Fibroblast of the aortic adventitia (primary cell): ENCODE measurements around the gene MEMO1. TPM values are rescaled to one million over a fixed set of nuclear protein-coding genes. Genes with fewer than 3 reads are reported as not detected.
"Not testable (repeated sequence)": the region's sequence is repeated elsewhere in the genome, so short reads cannot be mapped to it uniquely, and the experiment has no call there.

Experiments
- DNase-seq: peaks from one replicate; pipeline ENCODE4 v3.0.0-alpha.2; 2010; ENCODE audit warnings: low read depth
- H3K4me3 ChIP-seq: 2 replicates; pipeline ENCODE4 v1.5.1; 2011; ENCODE audit warnings: low read depth, mild to moderate bottlenecking, control low read depth, low read length, moderate library complexity
- total RNA-seq: library from RNA; depleted of rRNA; stranded (reverse); fragments of >200 nt; gene quantifications from 2 replicates; pipeline ENCODE4 v1.2.3, GENCODE V29; 2012; ENCODE audit warnings: low replicate concordance
- TF ChIP-seq, protein P1 (sequence below): IDR thresholded peaks from 2 replicates; pipeline ENCODE4 v1.5.1; 2011; ENCODE audit warnings: mild to moderate bottlenecking, low read length, control low read depth, inconsistent platforms; ENCODE audit not compliant: insufficient read depth

Gene MEMO1
- total RNA-seq, 1 donor, result 41.2 TPM

DNA sequence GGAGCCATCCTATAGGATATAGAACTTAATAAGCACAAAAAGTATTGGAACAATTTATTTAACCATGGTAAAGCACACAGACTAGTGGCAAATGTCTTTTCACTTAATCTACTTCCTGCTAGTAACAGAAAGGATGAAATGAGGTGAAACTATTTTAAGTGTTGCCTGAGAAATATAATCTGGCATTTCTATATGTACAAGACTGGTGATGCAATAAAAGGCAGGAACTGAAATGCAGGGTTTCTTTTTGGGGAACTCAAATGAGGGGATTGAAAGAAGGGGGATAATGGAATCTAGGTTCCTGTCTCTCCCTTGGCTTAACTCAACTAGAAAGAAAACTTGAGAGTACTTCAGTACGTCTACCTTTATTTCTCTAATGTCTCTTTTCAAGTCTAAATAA, 122.3 kb downstream of the MEMO1 start:
- peak; percentile 17 for DNase-seq
- TF ChIP-seq, protein P1, sequence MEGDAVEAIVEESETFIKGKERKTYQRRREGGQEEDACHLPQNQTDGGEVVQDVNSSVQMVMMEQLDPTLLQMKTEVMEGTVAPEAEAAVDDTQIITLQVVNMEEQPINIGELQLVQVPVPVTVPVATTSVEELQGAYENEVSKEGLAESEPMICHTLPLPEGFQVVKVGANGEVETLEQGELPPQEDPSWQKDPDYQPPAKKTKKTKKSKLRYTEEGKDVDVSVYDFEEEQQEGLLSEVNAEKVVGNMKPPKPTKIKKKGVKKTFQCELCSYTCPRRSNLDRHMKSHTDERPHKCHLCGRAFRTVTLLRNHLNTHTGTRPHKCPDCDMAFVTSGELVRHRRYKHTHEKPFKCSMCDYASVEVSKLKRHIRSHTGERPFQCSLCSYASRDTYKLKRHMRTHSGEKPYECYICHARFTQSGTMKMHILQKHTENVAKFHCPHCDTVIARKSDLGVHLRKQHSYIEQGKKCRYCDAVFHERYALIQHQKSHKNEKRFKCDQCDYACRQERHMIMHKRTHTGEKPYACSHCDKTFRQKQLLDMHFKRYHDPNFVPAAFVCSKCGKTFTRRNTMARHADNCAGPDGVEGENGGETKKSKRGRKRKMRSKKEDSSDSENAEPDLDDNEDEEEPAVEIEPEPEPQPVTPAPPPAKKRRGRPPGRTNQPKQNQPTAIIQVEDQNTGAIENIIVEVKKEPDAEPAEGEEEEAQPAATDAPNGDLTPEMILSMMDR, result no peak
- no peak overlapping the region for H3K4me3 ChIP-seq

DNA sequence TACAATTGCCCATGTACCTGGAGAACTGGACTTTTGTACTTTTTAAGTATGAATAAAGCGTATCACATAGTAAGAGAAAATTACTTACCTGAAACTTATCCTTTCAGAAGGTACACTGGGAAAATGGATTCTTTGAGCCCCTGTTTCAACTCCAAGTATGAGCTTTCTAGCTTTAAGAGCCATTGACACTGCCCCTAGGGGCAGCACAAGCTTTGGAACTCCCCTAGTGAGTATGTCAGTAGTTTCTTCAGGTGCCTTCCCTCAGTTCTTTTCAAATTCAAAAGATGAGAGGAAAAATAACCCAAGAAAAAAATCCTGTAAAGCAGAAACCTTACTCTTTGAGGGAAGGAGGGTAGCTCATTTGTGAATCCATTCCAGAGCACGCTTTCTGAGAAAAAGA, 124.1 kb downstream of the MEMO1 start:
- H3K4me3 ChIP-seq, result no peak overlapping the region
- TF ChIP-seq, protein P1, result peak; percentile 42

DNA sequence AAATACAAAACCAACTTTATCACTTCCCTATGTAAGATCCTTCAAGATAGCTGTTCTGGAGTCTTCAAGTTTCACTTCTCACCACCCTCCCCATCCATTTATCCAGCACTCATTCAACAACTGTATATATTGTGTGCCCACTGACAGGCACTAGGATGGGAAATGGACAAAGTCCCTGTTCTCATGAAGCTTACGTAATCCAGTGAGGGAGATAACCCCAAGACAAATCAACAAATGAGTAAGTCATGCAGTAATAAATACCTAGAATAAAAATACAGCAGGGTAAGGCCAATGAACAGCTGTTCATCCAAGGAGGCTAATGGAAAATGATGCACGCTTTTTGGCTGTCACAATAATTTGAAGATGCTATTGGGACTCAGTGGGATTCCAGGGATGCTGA, 133.8 kb downstream of the MEMO1 start:
- peak; percentile 2 for DNase-seq
- no peak overlapping the region for H3K4me3 ChIP-seq
- TF ChIP-seq, protein P1, result no peak

More for the DNA sequence above, 124.1 kb downstream of the MEMO1 start:
- no peak for DNase-seq

DNA sequence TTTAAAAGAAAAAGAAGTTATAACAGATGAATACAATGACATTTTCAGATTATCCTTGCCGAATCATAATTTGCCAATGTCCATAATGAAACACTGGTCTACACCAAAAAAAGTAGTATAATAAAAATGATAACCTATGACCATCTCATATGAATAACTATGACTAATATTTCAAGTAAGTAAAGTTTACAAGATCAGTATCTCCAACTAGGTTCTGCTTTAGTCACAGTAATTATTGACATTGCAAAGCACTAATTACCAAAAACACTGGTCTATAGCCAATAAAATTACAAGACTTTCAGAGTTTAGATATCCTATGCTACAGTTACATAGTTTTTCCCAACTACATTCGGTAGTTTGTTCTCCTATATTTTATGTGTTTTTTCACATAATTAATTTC, 136.7 kb downstream of the MEMO1 start:
- no peak for DNase-seq
- TF ChIP-seq, protein P1, result no peak
- H3K4me3 ChIP-seq, result no peak overlapping the region

DNA sequence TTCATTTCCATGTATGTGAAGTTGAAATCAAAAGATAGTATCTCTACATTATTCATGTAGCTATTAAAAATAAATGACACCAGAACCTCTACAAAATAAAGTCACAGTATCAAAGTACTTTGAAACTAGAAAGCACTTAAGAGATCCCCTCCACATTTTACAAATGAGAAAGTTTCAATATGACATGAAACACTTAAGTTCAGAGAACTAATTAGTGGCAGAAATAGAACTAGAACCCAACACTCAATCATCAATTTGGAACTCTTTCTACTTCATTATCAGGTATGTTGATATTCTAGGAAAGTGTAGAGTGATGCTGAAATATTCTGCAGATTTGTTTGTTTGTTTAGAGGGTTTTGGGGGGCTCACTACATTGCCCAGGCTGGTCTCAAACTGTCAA, 145.6 kb downstream of the MEMO1 start:
- TF ChIP-seq, protein P1, result no peak
- H3K4me3 ChIP-seq, result no peak overlapping the region
- no peak for DNase-seq

DNA sequence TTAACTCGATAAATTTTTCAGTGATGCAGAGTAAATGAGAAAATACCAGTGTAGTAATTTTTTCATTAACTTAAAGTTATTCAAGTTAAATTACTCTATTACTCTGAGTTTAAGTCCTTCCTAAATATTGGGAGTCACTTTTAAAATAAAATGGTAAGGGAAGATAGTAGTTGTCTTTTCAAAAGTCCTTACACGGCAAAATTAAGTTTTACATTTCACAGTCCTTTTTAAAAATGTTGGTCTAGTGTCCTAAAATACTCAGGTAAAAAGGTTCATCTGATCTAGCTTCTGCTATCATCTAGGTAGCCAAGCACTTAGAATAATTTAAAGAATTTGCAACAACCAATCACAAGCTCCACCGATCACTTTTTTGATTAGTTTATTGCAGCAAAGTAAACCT, 146.9 kb downstream of the MEMO1 start:
- TF ChIP-seq, protein P1, result no peak
- DNase-seq, result no peak

DNA sequence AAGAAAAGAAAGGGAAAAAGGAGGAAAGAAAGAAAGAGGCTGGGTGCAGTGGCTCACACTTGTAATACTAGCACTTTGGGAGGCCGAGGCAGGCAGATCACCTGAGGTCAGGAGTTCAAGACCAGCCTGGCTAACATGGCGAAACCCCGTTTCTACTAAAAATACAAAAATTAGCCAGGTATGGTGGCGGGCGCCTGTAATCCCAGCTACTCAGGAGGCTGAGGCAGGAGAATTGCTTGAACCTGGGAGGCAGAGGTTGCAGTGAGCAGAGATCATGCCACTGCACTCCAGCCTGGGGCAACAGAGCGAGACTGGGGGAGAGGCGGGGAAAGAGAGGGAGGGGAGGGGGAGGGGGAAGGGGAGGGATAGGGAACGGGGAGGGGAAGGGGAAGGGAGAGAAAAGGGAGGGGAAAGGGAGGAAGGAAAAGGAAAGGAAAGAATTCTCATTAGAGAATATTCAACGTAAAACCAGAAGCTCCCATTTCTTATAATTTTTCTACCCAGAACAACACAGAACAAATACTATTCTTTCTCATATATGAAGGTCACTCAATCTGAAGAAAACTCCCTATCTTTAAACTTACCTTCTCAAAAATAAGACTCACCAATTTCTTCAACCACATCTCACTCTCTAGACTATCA, 147.7 kb downstream of the MEMO1 start:
- H3K4me3 ChIP-seq, DNase-seq: not testable (repeated sequence)

More for the DNA sequence above, 146.9 kb downstream of the MEMO1 start:
- H3K4me3 ChIP-seq, result no peak overlapping the region
